ENCODE measurements around the gene A3GALT2. TPM values are rescaled to one million over a fixed set of nuclear protein-coding genes. Genes with fewer than 3 reads are reported as not detected.

A3GALT2 gene
- polyA plus RNA-seq, 2 of the 4 experiments (the other 2 are of a cell fraction), result not detected

DNA sequence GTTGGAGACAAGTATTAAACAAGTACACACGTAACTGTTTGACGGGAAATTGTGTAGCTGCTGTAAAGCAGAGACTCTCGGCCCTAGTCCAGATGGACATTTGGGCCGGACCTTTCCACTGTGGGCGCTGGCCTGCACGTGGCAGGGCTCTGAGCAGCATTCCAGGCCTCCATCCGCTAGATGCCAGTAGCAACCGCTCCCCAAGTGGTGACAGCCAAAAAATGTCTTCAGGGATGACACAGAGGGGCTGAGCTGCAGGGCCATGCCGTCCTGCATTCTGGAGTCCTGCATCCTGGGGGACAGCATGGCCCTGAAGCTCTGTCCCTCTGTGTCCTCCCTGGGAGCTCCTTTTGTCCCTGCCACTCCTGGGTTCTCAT lies 24.8 kb downstream of the A3GALT2 start:
- ChIA-PET CTCF (interaction anchor here (0.6 to 8.6 kb wide), 36 partner anchors 10 to 991 kb away, joined by 3 to 162 read pairs (median 4); partner anchors contain the start of gene ZSCAN20), POLR2A (interaction anchor here (1.0 kb wide), 1 partner anchor 54 kb away, joined by 3 read pairs; no protein-coding TSS in a partner anchor)
- TF ChIP-seq REST (IDR thresholded peaks at IDR 0.05), result no peak
- Histone ChIP-seq H3K27ac (no peak overlapping the region), H3K4me2 (no peak overlapping the region), H3K4me1 (no peaks in the 10 kb centered on the region), H3K4me3 (no peak overlapping the region), H3K9me3 (no peaks in the 10 kb centered on the region)
- DNase-seq (ENCODE audit: low read depth in 1 of 2, low spot score in 1 of 2) (no peak), ATAC-seq (no peak), FAIRE-seq (no peak)
- 75% methylated on average over 8 of the region's 9 CpGs for WGBS (ENCODE audit: missing lambda C conversion rate)

GRCh38 chr1:33295450-33296081 lies 25.3 kb downstream of the A3GALT2 start:
- Histone ChIP-seq H3K4me1 (no peaks in the 10 kb centered on the region), H3K4me2 (no peak overlapping the region), H3K9me3 (no peaks in the 10 kb centered on the region), H3K4me3 (no peak overlapping the region), H3K27ac (no peak overlapping the region)
- ChIA-PET POLR2A (interaction anchor here (1.0 kb wide), 1 partner anchor 55 kb away, joined by 3 read pairs; no protein-coding TSS in a partner anchor), CTCF (interaction anchor here (0.6 to 8.6 kb wide), 41 partner anchors 10 to 991 kb away, joined by 3 to 162 read pairs (median 4); partner anchors contain the start of gene ZSCAN20)
- ATAC-seq (peak; percentile 85 to 94), FAIRE-seq (no peak), DNase-seq (ENCODE audit: low read depth in 1 of 2, low spot score in 1 of 2) (peak; percentile 68 to 75)
- 40% methylated on average over 8 of the region's 12 CpGs for WGBS (ENCODE audit: missing lambda C conversion rate)
- TF ChIP-seq RCOR1 (IDR thresholded peaks at IDR 0.05; ENCODE audit: low read depth, low read length) (no peak), RAD21 (conservative IDR thresholded peaks at IDR 0.05 in 1 of 2, IDR thresholded peaks at IDR 0.05 in 1 of 2) (peak; percentile 75), EHMT2 (IDR thresholded peaks at IDR 0.05; ENCODE audit: low read depth) (no peak), SMC3 (IDR thresholded peaks at IDR 0.05) (peak; percentile 89), POLR2AphosphoS2 (conservative IDR thresholded peaks at IDR 0.05; ENCODE audit: low read length) (no peak)
- TF ChIP-seq, protein P1, sequence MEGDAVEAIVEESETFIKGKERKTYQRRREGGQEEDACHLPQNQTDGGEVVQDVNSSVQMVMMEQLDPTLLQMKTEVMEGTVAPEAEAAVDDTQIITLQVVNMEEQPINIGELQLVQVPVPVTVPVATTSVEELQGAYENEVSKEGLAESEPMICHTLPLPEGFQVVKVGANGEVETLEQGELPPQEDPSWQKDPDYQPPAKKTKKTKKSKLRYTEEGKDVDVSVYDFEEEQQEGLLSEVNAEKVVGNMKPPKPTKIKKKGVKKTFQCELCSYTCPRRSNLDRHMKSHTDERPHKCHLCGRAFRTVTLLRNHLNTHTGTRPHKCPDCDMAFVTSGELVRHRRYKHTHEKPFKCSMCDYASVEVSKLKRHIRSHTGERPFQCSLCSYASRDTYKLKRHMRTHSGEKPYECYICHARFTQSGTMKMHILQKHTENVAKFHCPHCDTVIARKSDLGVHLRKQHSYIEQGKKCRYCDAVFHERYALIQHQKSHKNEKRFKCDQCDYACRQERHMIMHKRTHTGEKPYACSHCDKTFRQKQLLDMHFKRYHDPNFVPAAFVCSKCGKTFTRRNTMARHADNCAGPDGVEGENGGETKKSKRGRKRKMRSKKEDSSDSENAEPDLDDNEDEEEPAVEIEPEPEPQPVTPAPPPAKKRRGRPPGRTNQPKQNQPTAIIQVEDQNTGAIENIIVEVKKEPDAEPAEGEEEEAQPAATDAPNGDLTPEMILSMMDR (IDR thresholded peaks at IDR 0.05), result peak; percentile 85

DNA sequence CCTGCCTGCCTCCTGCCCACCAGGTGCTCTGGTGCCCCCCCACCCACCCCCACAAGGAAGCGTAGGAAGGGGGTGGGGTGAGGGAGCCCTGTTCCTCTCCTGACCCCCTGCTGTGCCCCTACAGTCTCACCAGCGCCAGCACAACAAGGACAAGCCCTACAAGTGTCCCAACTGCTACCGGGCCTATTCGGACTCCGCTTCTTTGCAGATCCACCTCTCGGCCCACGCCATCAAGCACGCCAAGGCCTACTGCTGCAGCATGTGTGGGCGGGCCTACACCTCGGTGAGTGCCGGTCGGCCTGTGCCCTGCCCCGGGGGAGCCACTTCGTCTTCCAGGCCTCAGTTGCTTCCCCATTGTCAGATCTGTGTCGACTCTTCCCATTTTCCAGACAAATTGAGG lies 25.9 kb downstream of the A3GALT2 start:
- FAIRE-seq, result no peak
- CTCF ChIA-PET, result interaction anchor here (0.7 to 8.6 kb wide), 35 partner anchors 11 to 320 kb away, joined by 3 to 162 read pairs (median 4); partner anchors contain the start of gene ZSCAN20

More for the DNA sequence above, 25.9 kb downstream of the A3GALT2 start:
- no peak for DNase-seq (ENCODE audit: low read depth in 1 of 2, low spot score in 1 of 2)
- peak in 1 of 2 experiments; percentile 12; a peak in 1 of 6 replicates for ATAC-seq
- Histone ChIP-seq H3K4me1 (no peaks in the 10 kb centered on the region), H3K9me3 (no peaks in the 10 kb centered on the region), H3K27ac (no peak overlapping the region), H3K4me3 (no peak overlapping the region), H3K4me2 (no peak overlapping the region)
- WGBS (ENCODE audit: missing lambda C conversion rate), result 67% methylated on average over 11 of the region's 15 CpGs
- POLR2A ChIA-PET, result interaction anchor here (1.0 kb wide), 1 partner anchor 55 kb away, joined by 3 read pairs; no protein-coding TSS in a partner anchor
- TF ChIP-seq E2F6 (IDR thresholded peaks at IDR 0.05; ENCODE audit: borderline replicate concordance, low read depth), result no peak
- TF ChIP-seq HEYL (CRISPR knock-in tag; IDR thresholded peaks at IDR 0.05), result no peak

All from A549 (cell line).